Naive thymus-derived CD4-positive, alpha-beta T cell (primary cell): ENCODE measurements around the gene BAG2. TPM values are rescaled to one million over a fixed set of nuclear protein-coding genes. Genes with fewer than 3 reads are reported as not detected.

Source experiments
- ATAC-seq: fragments of 150-1000 bp; cut with Tn5 transposase; 2 replicates; pipeline ENCODE4 v1.10.0; 2021; ENCODE audit warnings: mild to moderate bottlenecking, moderate library complexity
- CTCF ChIA-PET: fragments of 350-600 bp; sonication (Branson Sonifier 250); formaldehyde crosslinking; loops from one replicate; lab custom pipeline; 2021; ENCODE audit warnings: antibody characterized with exemption; lab: Charles Lee
- POLR2A ChIA-PET: fragments of 350-600 bp; sonication (Branson Sonifier 250); formaldehyde crosslinking; loops from one replicate; lab custom pipeline; 2021; ENCODE audit warnings: antibody characterized with exemption, inconsistent platforms; lab: Charles Lee
- DNase-seq, 9 donors: peaks; one replicate each; pipeline versions ENCODE4 v3.0.0 to v3.0.0-alpha.2; 2020 to 2022; ENCODE audit warnings: mixed read lengths in 1 of 9
- H3K27ac ChIP-seq: one replicate; pipeline ENCODE4 v1.7.0; 2013; ENCODE audit warnings: mild to moderate bottlenecking, low read depth, low read length, moderate library complexity
- H3K27me3 ChIP-seq, 2 donors: one replicate each; pipeline ENCODE4 v1.7.0; 2013; ENCODE audit warnings: low read length in 2 of 2, mild to moderate bottlenecking in 2 of 2, moderate library complexity in 2 of 2; ENCODE audit not compliant: control insufficient read depth in 2 of 2, insufficient read depth in 2 of 2
- H3K36me3 ChIP-seq, 3 experiments: 1 replicate in 2 of 3; 2 replicates in 1 of 3; pipeline ENCODE4 v1.7.0; 2013; ENCODE audit warnings: low read length in 3 of 3, mild to moderate bottlenecking in 3 of 3, moderate library complexity in 1 of 3; ENCODE audit not compliant: insufficient read depth in 3 of 3, control insufficient read depth in 2 of 3
- H3K4me1 ChIP-seq, 2 donors: one replicate each; pipeline ENCODE4 v1.7.0; 2013; ENCODE audit warnings: low read length in 2 of 2, mild to moderate bottlenecking in 2 of 2, moderate library complexity in 1 of 2; ENCODE audit not compliant: control insufficient read depth in 2 of 2, insufficient read depth in 2 of 2
- H3K4me3 ChIP-seq: 2 replicates; pipeline ENCODE4 v1.7.0; 2013; ENCODE audit warnings: mild to moderate bottlenecking, low read length
- H3K9me3 ChIP-seq, 3 experiments: 1 replicate in 2 of 3; 2 replicates in 1 of 3; pipeline ENCODE4 v1.7.0; 2013; ENCODE audit warnings: low read length in 3 of 3; ENCODE audit not compliant: control insufficient read depth in 2 of 3
- H3K27ac Mint-ChIP-seq, 9 donors: one replicate each; pipeline ENCODE4 v1.8.0; 2020 to 2022; ENCODE audit warnings: mixed read lengths in 9 of 9, mild to moderate bottlenecking in 8 of 9, moderate library complexity in 5 of 9, inconsistent platforms in 2 of 9
- H3K27me3 Mint-ChIP-seq, 5 donors: one replicate each; pipeline ENCODE4 v1.8.0; 2021 to 2022; ENCODE audit warnings: mixed read lengths in 5 of 5, mild to moderate bottlenecking in 1 of 5
- H3K36me3 Mint-ChIP-seq, 5 donors: one replicate each; pipeline ENCODE4 v1.8.0; 2020 to 2022; ENCODE audit warnings: mixed read lengths in 5 of 5, mild to moderate bottlenecking in 3 of 5, inconsistent platforms in 1 of 5
- H3K4me1 Mint-ChIP-seq, 7 donors: one replicate each; pipeline ENCODE4 v1.8.0; 2020 to 2022; ENCODE audit warnings: mixed read lengths in 7 of 7, mild to moderate bottlenecking in 3 of 7, inconsistent platforms in 1 of 7
- H3K4me3 Mint-ChIP-seq, 10 donors: one replicate each; pipeline ENCODE4 v1.8.0; 2020 to 2022; ENCODE audit warnings: mild to moderate bottlenecking in 10 of 10, mixed read lengths in 10 of 10, moderate library complexity in 6 of 10, inconsistent platforms in 2 of 10
- H3K9me3 Mint-ChIP-seq, 11 donors: one replicate each; pipeline ENCODE4 v1.8.0; 2020 to 2022; ENCODE audit warnings: mixed read lengths in 11 of 11, mild to moderate bottlenecking in 4 of 11, inconsistent platforms in 1 of 11, moderate library complexity in 1 of 11
- intact Hi-C, 2 donors: fragments of 100-400 bp; cut with micrococcal nuclease; formaldehyde crosslinking; loops; one replicate each; pipeline ENCODE4 v1.15.1; 2023
- polyA plus RNA-seq, 2 donors: library from polyadenylated mRNA; unstranded; fragments of 300-500 nt; fragmentation: Illumina TruSeq; gene quantifications; one replicate each; pipeline ENCODE4 v1.2.3, GENCODE V29; 2021
- total RNA-seq, 6 experiments: library from RNA in 5 of 6; stranded (reverse) in 5 of 6; gene quantifications; 1 replicate in 5 of 6; 2 replicates in 1 of 6; pipeline ENCODE4 v1.2.3 and lab custom pipeline; 2021 to 2026

The BAG2 gene
- total and polyA plus RNA-seq, 7 experiments from 2014 or later, result 3.7 to 8.1 (median 5.0) TPM

GRCh38 chr6:57165080-57165479 is 7.0 kb upstream of the BAG2 start:
- peaks cover 0 to 1% (median 0%) of the 10 kb centered on the region in 7 donors for H3K4me1 Mint-ChIP-seq
- ChIA-PET CTCF (no interaction called here), POLR2A (no interaction called here)
- peaks cover 20 to 52% (median 41%) of the 10 kb centered on the region in 5 donors for H3K36me3 Mint-ChIP-seq
- Histone ChIP-seq H3K4me1 (no peaks in the 10 kb centered on the region), H3K27ac (no peak overlapping the region), H3K9me3 (no peaks in the 10 kb centered on the region), H3K4me3 (no peak overlapping the region), H3K36me3 (peaks cover 0 to 16% (median 6%) of the 10 kb centered on the region in 3 experiments), H3K27me3 (no peaks in the 10 kb centered on the region)
- H3K9me3 Mint-ChIP-seq, result peaks cover 0 to 17% (median 6%) of the 10 kb centered on the region in 11 donors
- H3K27ac Mint-ChIP-seq, result no peak overlapping the region
- DNase-seq (no peak), ATAC-seq (no peak)
- H3K27me3 Mint-ChIP-seq, result no peaks in the 10 kb centered on the region
- intact Hi-C loops, result no loop called here
- no peak overlapping the region for H3K4me3 Mint-ChIP-seq

- H3K9me3 ChIP-seq, result no peaks in the 10 kb centered on the region
- H3K27ac ChIP-seq, result peak overlapping the region; percentile 87
- ChIA-PET POLR2A (interaction anchor here (0.6 to 2.4 kb wide), 4 partner anchors 12 to 327 kb away, joined by 3 to 10 read pairs (median 3); partner anchors contain the start of genes RAB23 and ZNF451), CTCF (interaction anchor here (1.0 kb wide), 1 partner anchor 142 kb away, joined by 3 read pairs; no protein-coding TSS in a partner anchor)
- Mint-ChIP-seq H3K27ac (peak overlapping the region; percentile 87 to 93 (median 90)), H3K36me3 (peaks cover 0 to 3% (median 0%) of the 10 kb centered on the region in 5 donors), H3K27me3 (no peaks in the 10 kb centered on the region), H3K4me3 (peak overlapping the region; percentile 88 to 99 (median 92)), H3K4me1 (peaks cover 10 to 69% (median 61%) of the 10 kb centered on the region in 7 donors), H3K9me3 (no peaks in the 10 kb centered on the region)
- peak overlapping the region; percentile 57 for H3K4me3 ChIP-seq
- intact Hi-C loops, result loop anchor here (2.0 to 10.0 kb wide), 5 partner anchors 18 to 631 kb away; partner anchors contain the start of gene BEND6 (in 1 of the 2)
- DNase-seq, result peak in 8 of 9 donors; percentile 22 to 51 (median 34)
- no peaks in the 10 kb centered on the region for H3K27me3 ChIP-seq
- ATAC-seq, result peak; percentile 19
- peaks cover 0 to 7% (median 0%) of the 10 kb centered on the region in 3 experiments for H3K36me3 ChIP-seq
- peaks cover 4 to 12% of the 10 kb centered on the region in 2 donors for H3K4me1 ChIP-seq
Measured at GRCh38 chr6:57173056-57173885, 1.1 kb downstream of the BAG2 start.

- Mint-ChIP-seq H3K4me3 (peak overlapping the region; percentile 88 to 99 (median 92)), H3K27ac (peak overlapping the region; percentile 87 to 93 (median 90)), H3K36me3 (peaks cover 0 to 3% (median 0%) of the 10 kb centered on the region in 5 donors), H3K4me1 (peaks cover 10 to 75% (median 62%) of the 10 kb centered on the region in 7 donors), H3K27me3 (no peaks in the 10 kb centered on the region), H3K9me3 (no peaks in the 10 kb centered on the region)
- Histone ChIP-seq H3K9me3 (no peaks in the 10 kb centered on the region), H3K36me3 (peaks cover 0 to 7% (median 0%) of the 10 kb centered on the region in 3 experiments), H3K27ac (peak overlapping the region; percentile 87), H3K27me3 (no peaks in the 10 kb centered on the region), H3K4me1 (peaks cover 4 to 12% of the 10 kb centered on the region in 2 donors), H3K4me3 (peak overlapping the region; percentile 57)
- ChIA-PET CTCF (no interaction called here), POLR2A (no interaction called here)
- intact Hi-C loops, result loop anchor here (2.0 to 10.0 kb wide), 5 partner anchors 17 to 632 kb away; partner anchors contain the start of gene BEND6 (in 1 of the 2)
- no peak for ATAC-seq
- no peak for DNase-seq
Measured at GRCh38 chr6:57173886-57174510, 1.9 kb downstream of the BAG2 start.

GRCh38 chr6:57174511-57174907 is 2.4 kb downstream of the BAG2 start:
- Histone ChIP-seq H3K4me3 (no peak overlapping the region), H3K27me3 (no peaks in the 10 kb centered on the region), H3K27ac (peak overlapping the region; percentile 87), H3K4me1 (peaks cover 4 to 12% of the 10 kb centered on the region in 2 donors), H3K9me3 (no peaks in the 10 kb centered on the region), H3K36me3 (peaks cover 0 to 7% (median 0%) of the 10 kb centered on the region in 3 experiments)
- ChIA-PET CTCF (no interaction called here), POLR2A (no interaction called here)
- no peaks in the 10 kb centered on the region for H3K9me3 Mint-ChIP-seq
- H3K27me3 Mint-ChIP-seq, result no peaks in the 10 kb centered on the region
- no peak for ATAC-seq
- H3K36me3 Mint-ChIP-seq, result peaks cover 0 to 3% (median 0%) of the 10 kb centered on the region in 5 donors
- intact Hi-C loops, result loop anchor here (5.0 to 10.0 kb wide), 4 partner anchors 217 to 632 kb away; partner anchors contain the start of gene BEND6 (in 1 of the 2)
- DNase-seq, result no peak
- peak overlapping the region in 4 of 9 donors; percentile 32 to 91 (median 90) for H3K27ac Mint-ChIP-seq
- H3K4me3 Mint-ChIP-seq, result peak overlapping the region in 3 of 10 donors; percentile 15 to 92 (median 91)
- H3K4me1 Mint-ChIP-seq, result peaks cover 10 to 79% (median 62%) of the 10 kb centered on the region in 7 donors

DNA sequence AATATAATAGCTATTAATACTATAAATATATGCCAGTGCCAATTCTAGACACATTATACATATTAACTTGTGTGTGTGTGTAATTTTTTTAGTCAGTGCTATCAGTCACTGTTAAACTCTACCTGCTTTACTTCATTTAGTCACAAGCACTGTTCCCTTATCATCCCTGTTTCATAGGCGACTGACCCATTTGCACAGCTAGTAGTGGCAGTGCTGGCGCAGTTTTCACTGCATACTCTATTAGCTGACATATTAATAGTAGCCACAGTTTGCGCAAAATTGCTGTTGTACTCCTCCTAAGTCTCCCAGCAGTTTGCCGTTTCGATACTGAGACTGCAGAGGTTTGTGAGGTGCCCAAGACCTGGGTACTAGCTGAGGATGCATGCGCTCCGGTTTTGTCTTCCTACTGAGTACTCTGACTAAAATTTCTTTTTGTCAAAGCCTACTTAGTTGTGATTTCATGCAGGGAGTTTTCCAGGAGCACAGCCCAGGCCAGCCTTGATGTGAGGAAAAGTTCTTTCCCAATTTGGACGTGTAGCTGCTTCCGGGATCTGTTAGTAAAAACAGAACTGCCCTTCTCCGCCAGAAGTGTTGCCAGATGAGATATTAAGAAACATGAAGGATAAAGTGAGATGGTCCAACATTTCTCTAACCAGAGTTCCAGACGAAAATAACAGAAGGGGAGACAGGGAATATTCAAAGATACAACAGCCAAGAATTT is 5.6 kb downstream of the BAG2 start:
- H3K27ac ChIP-seq, result no peak overlapping the region
- Mint-ChIP-seq H3K9me3 (no peaks in the 10 kb centered on the region), H3K36me3 (peaks cover 0 to 10% (median 8%) of the 10 kb centered on the region in 5 donors), H3K27me3 (no peaks in the 10 kb centered on the region), H3K27ac (peak overlapping the region in 2 of 9 donors; percentile 17 to 28), H3K4me3 (no peak overlapping the region), H3K4me1 (peaks cover 0 to 61% (median 48%) of the 10 kb centered on the region in 7 donors)
- H3K4me1 ChIP-seq, result peaks cover 0 to 12% of the 10 kb centered on the region in 2 donors
- ChIA-PET POLR2A (interaction anchor here (0.7 kb wide), 1 partner anchor 44 kb away, joined by 3 read pairs; the partner anchor contains the start of gene RAB23), CTCF (no interaction called here)
- H3K9me3 ChIP-seq, result no peaks in the 10 kb centered on the region
- DNase-seq (no peak), ATAC-seq (no peak)
- intact Hi-C loops, result loop anchor here in 1 of 2 donors (10.0 kb wide), 1 partner anchor 273 kb away; no protein-coding TSS in a partner anchor
- H3K36me3 ChIP-seq, result peaks cover 0 to 6% (median 0%) of the 10 kb centered on the region in 3 experiments
- no peaks in the 10 kb centered on the region for H3K27me3 ChIP-seq
- no peak overlapping the region for H3K4me3 ChIP-seq

DNA sequence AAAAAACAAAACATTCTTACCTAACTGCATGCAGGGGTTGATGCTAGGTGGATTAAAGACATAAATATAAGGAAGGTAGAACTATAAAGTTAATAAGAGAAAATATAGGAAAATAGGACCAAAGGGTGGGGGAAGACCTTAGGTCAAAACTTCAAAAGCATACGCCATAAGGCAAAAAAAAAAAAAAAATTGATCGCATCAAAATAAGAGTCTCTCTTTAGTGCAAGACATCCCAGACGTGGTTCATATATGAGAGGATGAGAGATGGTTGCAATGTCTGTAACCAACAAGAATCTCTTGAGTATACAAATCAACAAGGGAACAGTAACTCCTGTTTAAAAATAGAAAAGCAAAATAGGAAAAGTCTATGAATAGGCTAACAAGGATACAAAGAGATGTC is 8.5 kb downstream of the BAG2 start:
- Mint-ChIP-seq H3K27me3 (no peaks in the 10 kb centered on the region), H3K9me3 (no peaks in the 10 kb centered on the region), H3K27ac (peak overlapping the region in 4 of 9 donors; percentile 2 to 60 (median 20)), H3K4me1 (peaks cover 0 to 33% (median 26%) of the 10 kb centered on the region in 7 donors), H3K4me3 (no peak overlapping the region), H3K36me3 (peaks cover 0 to 16% (median 12%) of the 10 kb centered on the region in 5 donors)
- no peaks in the 10 kb centered on the region for H3K9me3 ChIP-seq
- H3K4me1 ChIP-seq, result no peaks in the 10 kb centered on the region
- ATAC-seq (no peak), DNase-seq (no peak)
- no peaks in the 10 kb centered on the region for H3K27me3 ChIP-seq
- POLR2A ChIA-PET, result no interaction called here
- intact Hi-C loops, result no loop called here
- H3K27ac ChIP-seq, result no peak overlapping the region
- CTCF ChIA-PET, result no interaction called here
- H3K36me3 ChIP-seq, result peaks cover 0 to 19% (median 0%) of the 10 kb centered on the region in 3 experiments
- no peak overlapping the region for H3K4me3 ChIP-seq
